GM18498 (cell line): ENCODE data around the gene NAA25.
A peak's percentile ranks its signal among the peaks of the same experiment; 100 is the strongest.
"Not testable (repeated sequence)": the region's sequence is repeated elsewhere in the genome, so short reads cannot be mapped to it uniquely, and the experiment has no call there.

Experiments used
- ATAC-seq: cut with Tn5 transposase; IDR thresholded peaks from one replicate; pipeline ENCODE4 v1.9.1; 2021; ENCODE audit warnings: mild to moderate bottlenecking, moderate library complexity; ENCODE audit not compliant: unreplicated experiment

The NAA25 gene

GRCh38 chr12:112063273-112063672 is 45.3 kb downstream of the NAA25 start:
- no peak for ATAC-seq

GRCh38 chr12:112061137-112061536 is 47.4 kb downstream of the NAA25 start:
- ATAC-seq: no peak

GRCh38 chr12:112049351-112049750 is 59.2 kb downstream of the NAA25 start:
- ATAC-seq: no peak

GRCh38 chr12:112046003-112046402 is 62.6 kb downstream of the NAA25 start:
- ATAC-seq: no peak

- ATAC-seq: not testable (repeated sequence)
These were observed 72.0 kb downstream of the NAA25 start for GRCh38 chr12:112036614-112037013.

- no peak for ATAC-seq
These were observed 73.3 kb downstream of the NAA25 start for GRCh38 chr12:112035219-112035785.

GRCh38 chr12:112032292-112032691 is 76.3 kb downstream of the NAA25 start:
- no peak for ATAC-seq

GRCh38 chr12:112031472-112031871 is 77.1 kb downstream of the NAA25 start:
- no peak for ATAC-seq

GRCh38 chr12:112029301-112029700 is 79.3 kb downstream of the NAA25 start:
- ATAC-seq: no peak

- no peak for ATAC-seq
These were observed 82.7 kb downstream of the NAA25 start for GRCh38 chr12:112025808-112026375.

- no peak for ATAC-seq
These were observed 84.7 kb downstream of the NAA25 start for GRCh38 chr12:112023759-112024396.

- no peak for ATAC-seq
These were observed 86.2 kb downstream of the NAA25 start for GRCh38 chr12:112022241-112023016.

GRCh38 chr12:112020947-112021457 is 87.6 kb downstream of the NAA25 start:
- no peak for ATAC-seq

- ATAC-seq: no peak
These were observed 89.9 kb downstream of the NAA25 start for GRCh38 chr12:112018571-112019237.

- ATAC-seq: no peak
These were observed 91.5 kb downstream of the NAA25 start for GRCh38 chr12:112017041-112017440.

GRCh38 chr12:112015938-112016337 is 92.6 kb downstream of the NAA25 start:
- ATAC-seq: no peak

- peak; percentile 30 for ATAC-seq
These were observed 94.8 kb downstream of the NAA25 start for GRCh38 chr12:112013601-112014402.

- ATAC-seq: peak; percentile 75
These were observed 95.6 kb downstream of the NAA25 start, which contains the start of the genes ERP29 and TMEM116 for GRCh38 chr12:112012775-112013600. TSS of gene ERP29 (plus strand) at chr12:112013426. CDS start at chr12:112013466, 40 bp downstream. TSS of gene TMEM116 (minus strand) at chr12:112013165. CDS start at chr12:112005270, 7,895 bp downstream.

GRCh38 chr12:112011685-112012084 is 96.9 kb downstream of the NAA25 start:
- no peak for ATAC-seq
